GM12878 (cell line): ENCODE measurements around the gene UTP3. TPM values are rescaled to one million over a fixed set of nuclear protein-coding genes. Genes with fewer than 3 reads are reported as not detected.
A peak's percentile ranks its signal among the peaks of the same experiment; 100 is the strongest.

Experiments
- CBX3 ChIP-seq: fragments of 200-600 bp; sonication (generic); IDR thresholded peaks from 2 replicates; pipeline ENCODE4 v1.6.1; 2016; ENCODE audit warnings: low read depth, borderline replicate concordance
- E2F8 ChIP-seq: fragments of 450-650 bp; IDR thresholded peaks from 2 replicates; pipeline ENCODE4 v1.6.1; 2018; ENCODE audit warnings: mild to moderate bottlenecking, low read depth, moderate library complexity; ENCODE audit not compliant: partially characterized antibody
- E4F1 ChIP-seq: fragments of 450-650 bp; IDR thresholded peaks from 2 replicates; pipeline ENCODE4 v1.6.1; 2018; ENCODE audit warnings: borderline replicate concordance, mild to moderate bottlenecking; ENCODE audit not compliant: partially characterized antibody
- MEF2B ChIP-seq: fragments of 450-650 bp; IDR thresholded peaks from 2 replicates; pipeline ENCODE4 v1.6.1; 2018; ENCODE audit warnings: mild to moderate bottlenecking, moderate library complexity; ENCODE audit not compliant: partially characterized antibody, poor library complexity, severe bottlenecking
- NR2F1 ChIP-seq: fragments of 450-650 bp; conservative IDR thresholded peaks from 2 replicates; pipeline ENCODE4 v1.6.1; 2017; ENCODE audit warnings: mild to moderate bottlenecking
- POLR2AphosphoS5 ChIP-seq: IDR thresholded peaks from 2 replicates; pipeline ENCODE4 v1.6.1; 2011; ENCODE audit warnings: mild to moderate bottlenecking, low read length, inconsistent platforms
- RAD51 ChIP-seq: fragments of 450-650 bp; IDR thresholded peaks from 2 replicates; pipeline ENCODE4 v1.6.1; 2016; ENCODE audit warnings: moderate library complexity, mild to moderate bottlenecking, inconsistent platforms
- USF1 ChIP-seq: IDR thresholded peaks from 2 replicates; pipeline ENCODE4 v1.6.1; 2011; ENCODE audit warnings: borderline replicate concordance, low read depth, mild to moderate bottlenecking, moderate library complexity, mixed read lengths, low read length; ENCODE audit not compliant: insufficient read depth; ENCODE audit errors: extremely low read length
- WRNIP1 ChIP-seq: IDR thresholded peaks from 2 replicates; pipeline ENCODE4 v1.6.1; 2011; ENCODE audit warnings: low read depth, low read length, improper control_type of control experiment, borderline replicate concordance
- ZNF592 ChIP-seq: fragments of 450-650 bp; IDR thresholded peaks from 2 replicates; pipeline ENCODE4 v1.6.1; 2017; ENCODE audit warnings: mild to moderate bottlenecking, moderate library complexity
- polyA plus RNA-seq, 11 experiments: library from polyadenylated mRNA; depleted of rRNA in 4 of 11; unstranded in 6 of 11; stranded (reverse) in 5 of 11; fragments of >200 nt; fragmentation: Nextera tagmentation in 4 of 11; fragmentation: Illumina TruSeq in 1 of 11; extraction: Ambion mirVana in 4 of 11; extraction: Trizol in 1 of 11; gene quantifications; 1 replicate in 1 of 11; 2 replicates in 10 of 11; pipeline versions ENCODE4 v1.2.1 to v1.2.3, GENCODE V29; 2011 to 2016; ENCODE audit warnings: inconsistent platforms in 2 of 11, missing spikeins in 2 of 11, low read depth in 1 of 11
- total RNA-seq, 4 experiments: library from RNA; depleted of rRNA in 3 of 4; stranded (reverse); fragments of >200 nt in 3 of 4; fragmentation: Illumina TruSeq in 1 of 4; extraction: Trizol in 1 of 4; gene quantifications; 2 replicates each; pipeline versions ENCODE4 v1.2.1 to v1.2.3, GENCODE V29; 2013 to 2021

UTP3 gene
- total and polyA plus RNA-seq, 10 of the 15 experiments (the other 5 are each of a cell fraction or from before 2014, with no cell fraction given): 15.8 to 60.7 (median 22.5) TPM

GRCh38 chr4:70687821-70688794 lies at the start of gene UTP3 (continued):
- TF ChIP-seq E4F1: peak; percentile 51
- TF ChIP-seq CBX3: no peak
- peak; percentile 63; the same call in 1 of the 2 replicates for TF ChIP-seq RAD51
- peak; percentile 93 for TF ChIP-seq POLR2AphosphoS5
- peak; percentile 93 for TF ChIP-seq E2F8
- TF ChIP-seq MEF2B: peak; percentile 76
- TF ChIP-seq USF1: no peak
- no peak for TF ChIP-seq ZNF592
- no peak for TF ChIP-seq WRNIP1
- TF ChIP-seq NR2F1: peak; percentile 56; the same call in 1 of the 2 replicates
